Small intestine (tissue), 7 donors: ENCODE measurements around the gene ZNF699. TPM values are rescaled to one million over a fixed set of nuclear protein-coding genes. Genes with fewer than 3 reads are reported as not detected.
A peak's percentile ranks its signal among the peaks of the same experiment; 100 is the strongest.
"Not testable (repeated sequence)": the region's sequence is repeated elsewhere in the genome, so short reads cannot be mapped to it uniquely, and the experiment has no call there.

Experiments used
- DNase-seq, 2 donors: peaks; one replicate each; pipeline versions ENCODE4 v3.0.0 to v3.0.0-alpha.2; 2013
- FAIRE-seq: peaks from 2 replicates; lab custom pipeline; 2012; peaks lifted over from hg19 to GRCh38; lab: Jason Lieb, UNC
- H3K27ac ChIP-seq, 3 donors: one replicate each; pipeline ENCODE4 v1.5.1; 2013; ENCODE audit warnings: low read length in 2 of 3, mild to moderate bottlenecking in 2 of 3, control low read depth in 1 of 3, inconsistent platforms in 1 of 3, low read depth in 1 of 3, moderate library complexity in 1 of 3
- H3K27me3 ChIP-seq, 3 donors: one replicate each; pipeline ENCODE4 v1.6.1; 2013; ENCODE audit warnings: low read length in 3 of 3, inconsistent platforms in 1 of 3; ENCODE audit not compliant: control insufficient read depth in 3 of 3, insufficient read depth in 3 of 3
- H3K36me3 ChIP-seq, 3 donors: one replicate each; pipeline ENCODE4 v1.6.1; 2013; ENCODE audit warnings: low read length in 3 of 3, inconsistent platforms in 1 of 3, low read depth in 1 of 3, mild to moderate bottlenecking in 1 of 3, moderate library complexity in 1 of 3; ENCODE audit not compliant: control insufficient read depth in 3 of 3, insufficient read depth in 2 of 3
- H3K4me1 ChIP-seq, 3 donors: one replicate each; pipeline ENCODE4 v1.6.1; 2013; ENCODE audit warnings: low read length in 2 of 3, inconsistent platforms in 1 of 3, low read depth in 1 of 3, mild to moderate bottlenecking in 1 of 3, moderate library complexity in 1 of 3; ENCODE audit not compliant: control insufficient read depth in 3 of 3, insufficient read depth in 2 of 3
- H3K4me3 ChIP-seq, 3 donors: one replicate each; pipeline ENCODE4 v1.5.1; 2013; ENCODE audit warnings: low read length in 3 of 3, control low read depth in 1 of 3, inconsistent platforms in 1 of 3, low read depth in 1 of 3, mild to moderate bottlenecking in 1 of 3, moderate library complexity in 1 of 3
- H3K9me3 ChIP-seq, 2 donors: one replicate each; pipeline ENCODE4 v1.6.1; 2013; ENCODE audit warnings: low read depth in 1 of 2, low read length in 1 of 2; ENCODE audit not compliant: control insufficient read depth in 2 of 2, insufficient read depth in 1 of 2
- WGBS, 3 donors: extraction: QIAGEN DNeasy Blood & Tissue Kit; methylation state at CpG; one replicate each; pipeline ENCODE4 v1.1.7; 2013; 5-methylcytosine and 5-hydroxymethylcytosine counted together
- polyA plus RNA-seq, 4 donors: library from polyadenylated mRNA; stranded (reverse) in 3 of 4; unstranded in 1 of 4; fragments of 200-250 nt in 3 of 4; fragments of 120-200 nt in 1 of 4; gene quantifications; one replicate each; pipeline versions ENCODE4 v1.2.1 to v1.2.3, GENCODE V29; 2013
- donor health status: healthy with polysubstance abuse.
- donor health status: control.
- donor health status: control.
- donor health status: Bipolar disorder and iron deficiency.
- donor health status: healthy.

ZNF699 gene
- polyA plus RNA-seq, 4 donors = 0.22 to 3.8 (median 1.4) TPM

DNA sequence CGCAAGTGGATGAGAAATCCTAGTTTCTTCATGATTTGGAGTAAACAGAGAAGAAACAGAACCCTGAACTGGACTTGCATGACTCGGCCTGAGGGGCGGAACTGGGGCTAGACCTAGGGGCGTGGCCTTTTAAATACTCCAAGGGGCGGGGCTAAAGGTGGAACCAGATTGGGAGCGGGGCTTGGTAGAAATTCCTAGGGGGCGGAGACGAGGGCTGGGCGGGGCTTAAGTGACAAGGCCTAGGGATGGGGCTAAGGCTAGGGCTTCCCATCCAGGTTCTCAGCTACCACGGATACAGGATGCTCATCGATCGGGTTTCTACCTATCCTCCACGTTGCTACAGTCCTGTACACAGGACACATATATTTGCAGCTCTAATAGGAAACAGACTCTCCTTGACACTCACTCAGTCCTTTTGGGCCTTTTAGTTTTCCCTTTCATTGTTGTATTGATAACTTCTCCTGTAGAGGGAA, 372 bp upstream of the ZNF699 start:
- no peak for DNase-seq
- Histone ChIP-seq H3K4me3 (peak overlapping the region; percentile 67 to 80 (median 77)), H3K9me3 (peaks cover 0 to 12% of the 10 kb centered on the region in 2 donors), H3K27me3 (peaks cover 0 to 1% (median 0%) of the 10 kb centered on the region in 3 donors), H3K36me3 (no peaks in the 10 kb centered on the region), H3K4me1 (peaks cover 0 to 3% (median 1%) of the 10 kb centered on the region in 3 donors), H3K27ac (peak overlapping the region; percentile 86 to 97 (median 90))
- no peak for FAIRE-seq
- WGBS, 3 donors = 8 to 12% (median 9%) methylated on average over 13 of the region's 13 CpGs

DNA sequence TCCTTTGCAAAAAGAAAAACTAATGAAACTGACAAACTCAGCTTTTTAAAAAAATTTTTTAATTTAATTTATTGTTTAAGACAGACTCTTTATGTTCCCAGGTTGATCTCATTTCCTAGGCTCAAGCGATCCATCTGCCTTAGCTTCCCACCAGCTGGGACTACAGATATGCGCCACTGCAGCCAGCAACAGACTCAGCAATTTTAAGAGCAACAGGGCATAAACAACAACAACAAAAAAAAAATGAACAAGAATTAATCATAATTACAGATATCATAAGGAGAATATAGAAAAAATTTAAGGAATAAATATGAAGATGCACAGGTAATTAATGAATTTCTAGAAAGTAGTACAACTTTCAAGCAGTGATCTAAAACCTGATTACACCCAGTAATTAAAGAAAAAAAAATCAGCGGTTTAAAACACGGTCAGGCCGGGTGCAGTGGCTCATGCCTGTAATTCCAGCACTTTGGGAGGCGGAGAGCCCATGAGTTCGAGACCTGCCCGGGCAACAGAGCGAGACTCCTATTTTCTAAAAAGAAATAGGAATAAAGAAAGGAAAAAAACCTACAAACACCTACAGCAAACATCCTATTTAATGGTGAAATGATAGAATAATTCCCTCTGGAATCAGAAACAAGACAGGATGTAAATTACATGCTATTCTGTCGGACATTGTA, 1.4 kb downstream of the ZNF699 start:
- Histone ChIP-seq H3K9me3 (peaks cover 0 to 9% of the 10 kb centered on the region in 2 donors), H3K27ac (no peak overlapping the region), H3K4me3 (no peak overlapping the region), H3K36me3 (peaks cover 0 to 5% (median 4%) of the 10 kb centered on the region in 3 donors), H3K27me3 (peaks cover 0 to 1% (median 0%) of the 10 kb centered on the region in 3 donors), H3K4me1 (peaks cover 0 to 3% (median 1%) of the 10 kb centered on the region in 3 donors)
- no peak for DNase-seq
- no peak for FAIRE-seq
- 70 to 75% (median 72%) methylated on average over 10 of the region's 10 CpGs for WGBS, 3 donors

DNA sequence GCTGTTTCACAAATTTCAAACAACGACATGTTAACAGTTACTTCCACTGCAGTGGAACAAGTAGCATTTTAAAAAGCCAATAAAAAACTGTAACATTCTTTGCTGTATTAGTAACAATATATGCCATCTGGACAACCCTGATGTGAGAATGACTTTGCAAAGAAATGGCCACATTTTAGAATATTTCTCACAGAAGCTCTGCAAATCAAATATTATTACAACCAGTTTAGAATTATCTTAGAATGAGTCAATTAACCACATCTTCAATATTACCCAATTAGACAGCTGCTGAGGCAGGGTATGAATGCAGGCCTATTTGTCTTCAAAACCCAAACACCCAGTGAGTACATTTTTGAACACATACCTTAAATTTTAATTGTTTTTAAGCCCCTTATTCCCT, 3.2 kb downstream of the ZNF699 start:
- 93 to 100% (median 97%) methylated on average over 1 of the region's 1 CpG for WGBS, 3 donors
- FAIRE-seq (no peak), DNase-seq (no peak)
- H3K4me1 ChIP-seq = peaks cover 0 to 3% (median 1%) of the 10 kb centered on the region in 3 donors
- no peak overlapping the region for H3K27ac ChIP-seq
- H3K4me3 ChIP-seq = no peak overlapping the region
- peaks cover 4 to 16% (median 6%) of the 10 kb centered on the region in 3 donors for H3K36me3 ChIP-seq
- no peaks in the 10 kb centered on the region for H3K27me3 ChIP-seq
- H3K9me3 ChIP-seq = peaks cover 0 to 7% of the 10 kb centered on the region in 2 donors

GRCh38 chr19:9296336-9296735, 13.3 kb downstream of the ZNF699 start:
- H3K27ac ChIP-seq = no peak overlapping the region
- DNase-seq (no peak), FAIRE-seq (no peak)
- H3K9me3 ChIP-seq = peaks cover 6 to 48% of the 10 kb centered on the region in 2 donors
- H3K4me3 ChIP-seq = no peak overlapping the region
- H3K36me3 ChIP-seq = peaks cover 0 to 31% (median 23%) of the 10 kb centered on the region in 3 donors
- no peaks in the 10 kb centered on the region for H3K27me3 ChIP-seq
- H3K4me1 ChIP-seq = no peaks in the 10 kb centered on the region
- WGBS, 3 donors = 93 to 96% (median 95%) methylated on average over 2 of the region's 2 CpGs

- Histone ChIP-seq H3K9me3 (peaks cover 6 to 46% of the 10 kb centered on the region in 2 donors), H3K4me1 (no peaks in the 10 kb centered on the region), H3K4me3 (no peak overlapping the region), H3K27ac (no peak overlapping the region), H3K36me3 (peaks cover 0 to 25% (median 21%) of the 10 kb centered on the region in 3 donors), H3K27me3 (no peaks in the 10 kb centered on the region)
- no peak for FAIRE-seq
- 95 to 96% (median 95%) methylated on average over 4 of the region's 4 CpGs for WGBS, 3 donors
- DNase-seq = no peak
Observed at GRCh38 chr19:9295411-9295849, 14.2 kb downstream of the ZNF699 start.

DNA sequence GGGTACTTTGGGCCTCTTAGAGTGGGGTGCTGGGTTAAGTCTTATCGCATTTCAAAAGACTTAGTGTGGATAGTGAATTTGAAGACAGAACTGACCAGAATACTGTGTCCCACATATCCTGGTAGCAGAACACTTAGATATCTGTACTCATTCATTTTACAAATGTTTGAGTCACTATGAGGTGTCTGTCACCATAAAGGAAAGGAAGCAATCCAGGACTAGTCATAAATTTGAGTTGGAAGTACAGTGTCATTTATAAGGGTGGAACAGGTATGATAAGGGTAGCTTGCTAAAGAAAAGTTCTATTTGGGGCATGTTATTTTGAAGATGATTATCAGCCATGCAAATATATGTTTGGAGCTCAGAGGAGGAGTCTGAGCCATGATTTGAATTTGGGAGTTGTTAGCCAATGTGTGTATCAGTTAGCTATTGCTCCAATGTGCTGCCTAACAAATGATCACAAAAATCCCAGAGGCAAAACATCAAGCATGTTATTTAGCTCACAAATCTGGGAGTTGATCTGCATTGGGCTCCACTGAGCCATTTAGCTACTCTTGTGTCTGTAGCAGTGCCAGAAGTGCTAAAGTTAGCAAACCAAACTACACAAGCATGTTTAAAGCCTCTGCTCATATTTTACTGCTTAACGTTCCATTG, 20.3 kb downstream of the ZNF699 start:
- WGBS, 3 donors = 96 to 100% (median 96%) methylated on average over 2 of the region's 2 CpGs
- H3K36me3 ChIP-seq = peaks cover 0 to 3% (median 0%) of the 10 kb centered on the region in 3 donors

GRCh38 chr19:9283485-9283884, 26.2 kb downstream of the ZNF699 start:
- not testable (repeated sequence) for FAIRE-seq, H3K4me3 ChIP-seq, H3K4me1 ChIP-seq, H3K27ac ChIP-seq, DNase-seq, H3K36me3 ChIP-seq, H3K27me3 ChIP-seq
- peaks cover 0 to 16% of the 10 kb centered on the region in 2 donors for H3K9me3 ChIP-seq
- WGBS, 3 donors = 18 to 46% (median 46%) methylated on average over 21 to 38 of the region's 38 CpGs

More for the DNA sequence above, 20.3 kb downstream of the ZNF699 start:
- peaks cover 1 to 35% of the 10 kb centered on the region in 2 donors for H3K9me3 ChIP-seq
- no peak overlapping the region for H3K27ac ChIP-seq
- no peaks in the 10 kb centered on the region for H3K27me3 ChIP-seq
- DNase-seq (no peak), FAIRE-seq (no peak)
- H3K4me3 ChIP-seq = no peak overlapping the region
- H3K4me1 ChIP-seq = no peaks in the 10 kb centered on the region

DNA sequence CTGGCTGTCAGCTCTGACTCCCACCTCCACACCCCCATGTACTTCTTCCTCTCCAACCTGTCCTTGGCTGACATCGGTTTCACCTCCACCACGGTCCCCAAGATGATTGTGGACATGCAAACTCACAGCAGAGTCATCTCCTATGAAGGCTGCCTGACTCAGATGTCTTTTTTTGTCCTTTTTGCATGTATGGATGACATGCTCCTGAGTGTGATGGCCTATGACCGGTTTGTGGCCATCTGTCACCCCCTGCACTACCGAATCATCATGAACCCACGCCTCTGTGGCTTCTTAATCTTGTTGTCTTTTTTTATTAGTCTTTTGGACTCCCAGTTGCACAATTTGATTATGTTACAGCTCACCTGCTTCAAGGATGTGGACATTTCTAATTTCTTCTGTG, 58.4 kb downstream of the ZNF699 start:
- no peaks in the 10 kb centered on the region for H3K27me3 ChIP-seq
- H3K36me3 ChIP-seq = no peaks in the 10 kb centered on the region
- H3K9me3 ChIP-seq = peaks cover 0 to 4% of the 10 kb centered on the region in 2 donors
- no peak overlapping the region for H3K27ac ChIP-seq
- H3K4me1 ChIP-seq = no peaks in the 10 kb centered on the region
- WGBS, 3 donors = 77 to 79% (median 78%) methylated on average over 5 of the region's 5 CpGs
- DNase-seq = no peak
- FAIRE-seq = no peak
- H3K4me3 ChIP-seq = no peak overlapping the region
